Tibial artery (tissue), 4 donors: ENCODE results near the gene COL15A1.

Experiments
- DNase-seq, 2 donors: peaks; one replicate each; pipeline ENCODE4 v3.0.0-alpha.2; 2019
- H3K27ac ChIP-seq, 2 donors: fragments of 200-600 bp; sonication (generic) in 1 of 2; 1 replicate in 1 of 2; 2 replicates in 1 of 2; pipeline ENCODE4 v1.5.1; 2018 to 2019; ENCODE audit warnings: mild to moderate bottlenecking in 1 of 2
- H3K27me3 ChIP-seq, 2 donors: fragments of 200-600 bp; sonication (generic) in 1 of 2; one replicate each; pipeline versions ENCODE4 v1.5.1 to v1.6.0; 2016 to 2019
- H3K36me3 ChIP-seq, 3 donors: fragments of 200-600 bp; sonication (generic) in 2 of 3; one replicate each; pipeline ENCODE4 v1.5.1; 2016 to 2019; ENCODE audit warnings: mild to moderate bottlenecking in 2 of 3
- H3K4me1 ChIP-seq, 4 donors: fragments of 200-600 bp; sonication (generic) in 2 of 4; 1 replicate in 3 of 4; 2 replicates in 1 of 4; pipeline ENCODE4 v1.5.1; 2016 to 2019
- H3K4me3 ChIP-seq, 2 donors: fragments of 200-600 bp; sonication (generic) in 1 of 2; 1 replicate in 1 of 2; 2 replicates in 1 of 2; pipeline ENCODE4 v1.5.1; 2018 to 2019; ENCODE audit warnings: mild to moderate bottlenecking in 2 of 2
- H3K9me3 ChIP-seq, 3 donors: fragments of 200-600 bp; sonication (generic) in 1 of 3; one replicate each; pipeline ENCODE4 v1.5.1; 2016 to 2019
- intact Hi-C: fragments of 100-400 bp; cut with DNase I; formaldehyde crosslinking; loops from one replicate; pipeline ENCODE4 v1.15.0; 2023; ENCODE audit warnings: low total_unique reads
- TF ChIP-seq, protein P1 (sequence below), 2 experiments: fragments of 200-600 bp in 1 of 2; fragments of 450-650 bp in 1 of 2; IDR thresholded peaks; one replicate each; pipeline ENCODE4 v1.5.1; 2017 to 2019; ENCODE audit warnings: antibody characterized with exemption in 2 of 2, mild to moderate bottlenecking in 1 of 2, moderate library complexity in 1 of 2

The COL15A1 gene

DNA sequence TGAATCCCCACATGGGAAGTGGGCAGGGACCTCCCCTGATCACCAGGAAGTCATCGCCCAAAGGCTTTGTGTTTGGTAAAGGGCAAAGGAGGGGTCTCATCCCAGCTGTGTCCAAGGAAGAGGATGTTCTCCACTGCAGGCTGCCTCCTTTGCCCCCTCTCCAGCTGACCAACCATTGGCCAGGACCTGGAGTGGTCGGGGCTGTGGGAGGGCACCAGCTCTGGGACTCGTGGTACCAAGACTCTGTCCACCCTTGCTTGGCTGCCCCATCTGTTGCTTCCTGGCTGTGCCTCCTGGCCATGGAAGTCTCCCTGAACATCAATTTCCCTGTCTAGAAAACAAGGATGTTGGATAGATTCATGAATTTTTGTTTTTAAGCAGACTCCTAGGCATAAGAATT, 34.1 kb downstream of the COL15A1 start:
- H3K4me3 ChIP-seq, result no peak overlapping the region
- peak overlapping the region; percentile 77 to 85 for H3K27ac ChIP-seq
- DNase-seq, result no peak
- intact Hi-C loops, result no loop called here
- no peaks in the 10 kb centered on the region for H3K27me3 ChIP-seq
- no peaks in the 10 kb centered on the region for H3K36me3 ChIP-seq
- TF ChIP-seq, protein P1, sequence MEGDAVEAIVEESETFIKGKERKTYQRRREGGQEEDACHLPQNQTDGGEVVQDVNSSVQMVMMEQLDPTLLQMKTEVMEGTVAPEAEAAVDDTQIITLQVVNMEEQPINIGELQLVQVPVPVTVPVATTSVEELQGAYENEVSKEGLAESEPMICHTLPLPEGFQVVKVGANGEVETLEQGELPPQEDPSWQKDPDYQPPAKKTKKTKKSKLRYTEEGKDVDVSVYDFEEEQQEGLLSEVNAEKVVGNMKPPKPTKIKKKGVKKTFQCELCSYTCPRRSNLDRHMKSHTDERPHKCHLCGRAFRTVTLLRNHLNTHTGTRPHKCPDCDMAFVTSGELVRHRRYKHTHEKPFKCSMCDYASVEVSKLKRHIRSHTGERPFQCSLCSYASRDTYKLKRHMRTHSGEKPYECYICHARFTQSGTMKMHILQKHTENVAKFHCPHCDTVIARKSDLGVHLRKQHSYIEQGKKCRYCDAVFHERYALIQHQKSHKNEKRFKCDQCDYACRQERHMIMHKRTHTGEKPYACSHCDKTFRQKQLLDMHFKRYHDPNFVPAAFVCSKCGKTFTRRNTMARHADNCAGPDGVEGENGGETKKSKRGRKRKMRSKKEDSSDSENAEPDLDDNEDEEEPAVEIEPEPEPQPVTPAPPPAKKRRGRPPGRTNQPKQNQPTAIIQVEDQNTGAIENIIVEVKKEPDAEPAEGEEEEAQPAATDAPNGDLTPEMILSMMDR (IDR thresholded peaks at IDR 0.05), result no peak
- H3K4me1 ChIP-seq, result peaks cover 0 to 59% (median 43%) of the 10 kb centered on the region in 4 donors
- H3K9me3 ChIP-seq, result no peaks in the 10 kb centered on the region

DNA sequence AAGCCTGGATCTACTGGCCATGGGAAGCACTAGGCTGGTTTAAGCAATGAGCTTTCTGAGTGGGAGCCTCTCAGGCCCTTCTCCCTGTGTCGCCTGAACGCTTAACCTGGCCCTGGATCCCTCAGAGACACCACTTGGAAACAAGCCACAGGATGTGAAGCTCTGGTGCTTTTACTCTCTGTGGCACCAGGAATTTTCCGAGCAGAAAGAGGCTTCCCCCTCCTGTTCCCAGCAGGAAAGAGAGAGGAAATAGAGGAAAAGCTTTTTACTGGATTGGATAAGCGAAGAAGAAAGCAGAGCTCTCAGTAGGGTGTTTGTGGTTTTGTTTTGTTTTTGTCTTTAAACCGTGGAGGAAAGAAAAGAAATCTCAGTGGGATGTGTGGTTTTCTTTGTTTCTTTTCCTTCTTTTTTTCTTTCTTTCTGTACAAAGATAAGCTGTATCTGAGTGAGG, 34.5 kb downstream of the COL15A1 start:
- Histone ChIP-seq H3K4me3 (no peak overlapping the region), H3K27ac (peak overlapping the region; percentile 77 to 85), H3K4me1 (peaks cover 0 to 59% (median 41%) of the 10 kb centered on the region in 4 donors), H3K36me3 (no peaks in the 10 kb centered on the region), H3K9me3 (no peaks in the 10 kb centered on the region), H3K27me3 (no peaks in the 10 kb centered on the region)
- intact Hi-C loops, result no loop called here
- TF ChIP-seq, protein P1 (IDR thresholded peaks at IDR 0.05), result no peak
- DNase-seq, result no peak

DNA sequence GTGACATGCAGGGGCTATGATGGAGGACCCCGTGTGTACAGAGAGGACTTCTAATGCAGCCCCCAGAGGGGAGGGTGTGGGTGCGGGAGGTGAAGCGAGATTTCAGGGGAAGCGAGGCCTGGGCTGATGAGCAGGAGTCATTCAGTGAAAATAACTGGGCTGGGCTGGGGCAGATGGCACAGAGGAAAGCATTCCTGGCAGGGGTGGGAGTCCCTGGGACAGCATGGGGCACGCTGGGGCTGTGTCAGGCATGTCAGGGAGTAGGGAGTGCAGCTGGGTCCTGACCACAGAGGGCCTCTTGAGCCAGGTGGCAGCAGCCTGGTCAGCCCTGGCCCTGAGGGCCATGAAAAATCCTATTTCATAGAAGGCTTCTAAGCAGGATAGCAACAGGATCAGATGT, 36.6 kb downstream of the COL15A1 start:
- intact Hi-C loops, result no loop called here
- Histone ChIP-seq H3K36me3 (no peaks in the 10 kb centered on the region), H3K27ac (no peak overlapping the region)

DNA sequence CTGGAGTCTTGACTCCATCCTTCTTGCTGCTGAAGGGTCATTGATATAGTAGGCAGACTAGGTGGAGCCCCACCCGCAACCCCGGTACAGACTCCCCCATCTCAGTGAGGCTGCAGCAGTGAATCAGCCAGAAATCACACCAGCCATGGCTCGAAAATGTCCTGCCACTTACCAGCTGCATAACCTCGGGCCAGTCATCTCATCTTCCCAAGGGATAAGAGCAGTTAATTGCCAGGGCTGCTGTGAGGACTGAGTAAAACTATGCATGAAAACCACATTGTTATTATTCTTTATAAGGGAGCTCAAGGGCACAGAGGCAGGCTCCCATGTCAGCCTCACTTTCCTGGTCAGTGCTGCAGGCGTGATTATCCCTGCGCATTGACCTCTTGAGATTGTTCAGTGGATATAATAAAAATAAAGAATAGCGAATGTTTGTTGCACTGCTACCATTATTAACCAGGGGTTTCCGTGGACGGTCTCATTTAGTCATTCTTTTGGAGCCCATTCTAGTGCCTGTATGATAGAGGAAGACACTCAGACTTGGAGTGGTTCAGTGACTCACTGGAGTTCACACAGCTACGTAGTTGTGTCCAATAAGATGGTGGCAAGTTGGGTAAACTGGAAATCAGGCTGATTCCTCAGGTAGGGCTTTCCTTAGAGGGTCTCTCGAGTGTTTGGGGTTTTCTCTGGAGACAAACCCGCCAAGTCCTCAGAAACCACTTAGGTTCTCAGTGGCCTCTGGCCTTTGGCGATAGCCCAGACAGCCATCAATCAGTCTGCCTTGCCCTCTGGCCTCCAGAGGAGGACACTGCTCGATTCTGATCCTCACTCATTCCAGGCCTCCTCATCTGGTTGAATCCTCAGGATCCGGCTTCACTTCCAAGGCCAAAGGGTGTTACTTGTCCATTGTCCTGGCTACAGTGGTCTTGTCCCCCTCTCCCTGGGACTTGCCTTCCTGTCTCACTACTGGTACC, 39.9 kb downstream of the COL15A1 start:
- Histone ChIP-seq H3K36me3 (no peaks in the 10 kb centered on the region), H3K4me1 (peaks cover 0 to 52% (median 33%) of the 10 kb centered on the region in 4 donors), H3K4me3 (no peak overlapping the region), H3K27ac (peak overlapping the region; percentile 58 to 63), H3K9me3 (no peaks in the 10 kb centered on the region), H3K27me3 (no peaks in the 10 kb centered on the region)
- TF ChIP-seq, protein P1 (IDR thresholded peaks at IDR 0.05), result no peak
- peak in 1 of 2 donors; percentile 68 for DNase-seq
- intact Hi-C loops, result no loop called here

More for the DNA sequence above, 36.6 kb downstream of the COL15A1 start:
- TF ChIP-seq, protein P1 (IDR thresholded peaks at IDR 0.05), result no peak
- no peak for DNase-seq
- Histone ChIP-seq H3K4me3 (no peak overlapping the region), H3K27me3 (no peaks in the 10 kb centered on the region), H3K9me3 (no peaks in the 10 kb centered on the region), H3K4me1 (peaks cover 0 to 53% (median 26%) of the 10 kb centered on the region in 4 donors)

DNA sequence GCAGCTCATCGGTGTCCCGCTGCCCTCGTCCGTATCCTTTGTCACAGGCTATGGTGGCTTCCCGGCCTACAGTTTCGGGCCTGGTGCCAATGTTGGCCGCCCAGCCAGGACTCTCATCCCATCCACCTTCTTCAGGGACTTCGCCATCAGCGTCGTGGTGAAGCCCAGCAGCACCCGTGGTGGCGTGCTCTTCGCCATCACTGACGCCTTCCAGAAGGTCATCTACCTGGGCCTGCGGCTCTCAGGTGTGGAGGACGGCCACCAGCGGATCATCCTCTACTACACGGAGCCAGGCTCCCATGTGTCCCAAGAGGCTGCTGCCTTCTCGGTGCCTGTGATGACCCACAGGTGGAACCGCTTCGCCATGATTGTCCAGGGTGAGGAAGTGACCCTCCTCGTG, 41.9 kb downstream of the COL15A1 start:
- intact Hi-C loops, result no loop called here
- TF ChIP-seq, protein P1 (IDR thresholded peaks at IDR 0.05), result no peak
- Histone ChIP-seq H3K4me3 (no peak overlapping the region), H3K4me1 (peaks cover 0 to 60% (median 47%) of the 10 kb centered on the region in 4 donors), H3K27ac (peak overlapping the region in 1 of 2 donors; percentile 86), H3K36me3 (no peaks in the 10 kb centered on the region), H3K27me3 (no peaks in the 10 kb centered on the region), H3K9me3 (no peaks in the 10 kb centered on the region)
- peak in 1 of 2 donors; percentile 63 for DNase-seq
